Cardiac muscle cell (in vitro differentiated cells and primary cell): ENCODE data around the gene DCUN1D1. TPM values are rescaled to one million over a fixed set of nuclear protein-coding genes. Genes with fewer than 3 reads are reported as not detected.

Source experiments
- DNase-seq, 2 donors: peaks; one replicate each; pipeline versions ENCODE4 v3.0.0 to v3.0.0-alpha.2; 2010 to 2017; ENCODE audit warnings: low read depth in 1 of 2, low spot score in 1 of 2
- H3K27ac ChIP-seq: fragments of 200-600 bp; sonication (generic); 2 replicates; pipeline ENCODE4 v1.5.1; 2016
- H3K27me3 ChIP-seq: fragments of 200-600 bp; sonication (generic); 2 replicates; pipeline ENCODE4 v1.6.0; 2016; ENCODE audit warnings: control low read depth
- H3K36me3 ChIP-seq: fragments of 200-600 bp; sonication (generic); 2 replicates; pipeline ENCODE4 v1.5.1; 2016; ENCODE audit warnings: control low read depth
- H3K4me1 ChIP-seq: fragments of 200-600 bp; sonication (generic); 2 replicates; pipeline ENCODE4 v1.8.1; 2017; ENCODE audit warnings: low read depth, mild to moderate bottlenecking, mixed run types
- H3K4me3 ChIP-seq: fragments of 200-600 bp; sonication (generic); 2 replicates; pipeline ENCODE4 v1.5.1; 2016; ENCODE audit warnings: mild to moderate bottlenecking
- H3K9me3 ChIP-seq: fragments of 200-600 bp; sonication (generic); 2 replicates; pipeline ENCODE4 v1.5.1; 2017; ENCODE audit warnings: low read depth, mild to moderate bottlenecking, control low read depth
- polyA plus RNA-seq: library from polyadenylated mRNA; unstranded; fragments of >200 nt; fragmentation: Nextera tagmentation; extraction: Ambion mirVana; gene quantifications from 2 replicates; pipeline ENCODE4 v1.2.1, GENCODE V29; 2016
- total RNA-seq: library from RNA; depleted of rRNA; stranded (reverse); fragments of >200 nt; gene quantifications from 2 replicates; pipeline ENCODE4 v1.2.3, GENCODE V29; 2016
- TF ChIP-seq, protein P1 (sequence below): IDR thresholded peaks from 2 replicates; pipeline ENCODE4 v1.5.1; 2012; ENCODE audit warnings: low read depth, mild to moderate bottlenecking, low read length

DCUN1D1 gene
- total and polyA plus RNA-seq, 2 experiments from 2014 or later = 28.4 to 31.1 TPM

DNA sequence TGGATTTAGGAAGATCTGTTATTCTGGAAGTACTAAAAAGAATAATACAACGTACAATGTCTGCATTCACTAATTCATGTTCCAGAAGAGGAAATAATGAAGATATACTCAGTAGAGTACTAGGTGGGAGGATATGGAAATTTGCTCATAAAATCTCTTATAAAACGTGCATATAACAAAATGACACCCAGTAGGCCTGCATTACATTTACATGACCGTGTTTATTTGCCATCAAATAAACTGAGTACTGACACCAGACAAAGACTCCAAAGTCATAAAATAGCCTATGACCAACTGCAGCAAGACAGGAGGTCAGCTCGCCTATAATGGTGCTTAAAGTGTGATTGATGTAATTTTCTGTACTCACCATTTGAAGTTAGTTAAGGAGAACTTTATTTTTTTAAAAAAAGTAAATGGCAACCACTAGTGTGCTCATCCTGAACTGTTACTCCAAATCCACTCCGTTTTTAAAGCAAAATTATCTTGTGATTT, 60.4 kb downstream of the DCUN1D1 start:
- H3K4me1 ChIP-seq = peaks cover 12% of the 10 kb centered on the region
- no peaks in the 10 kb centered on the region for H3K9me3 ChIP-seq
- no peak for DNase-seq
- TF ChIP-seq, protein P1, sequence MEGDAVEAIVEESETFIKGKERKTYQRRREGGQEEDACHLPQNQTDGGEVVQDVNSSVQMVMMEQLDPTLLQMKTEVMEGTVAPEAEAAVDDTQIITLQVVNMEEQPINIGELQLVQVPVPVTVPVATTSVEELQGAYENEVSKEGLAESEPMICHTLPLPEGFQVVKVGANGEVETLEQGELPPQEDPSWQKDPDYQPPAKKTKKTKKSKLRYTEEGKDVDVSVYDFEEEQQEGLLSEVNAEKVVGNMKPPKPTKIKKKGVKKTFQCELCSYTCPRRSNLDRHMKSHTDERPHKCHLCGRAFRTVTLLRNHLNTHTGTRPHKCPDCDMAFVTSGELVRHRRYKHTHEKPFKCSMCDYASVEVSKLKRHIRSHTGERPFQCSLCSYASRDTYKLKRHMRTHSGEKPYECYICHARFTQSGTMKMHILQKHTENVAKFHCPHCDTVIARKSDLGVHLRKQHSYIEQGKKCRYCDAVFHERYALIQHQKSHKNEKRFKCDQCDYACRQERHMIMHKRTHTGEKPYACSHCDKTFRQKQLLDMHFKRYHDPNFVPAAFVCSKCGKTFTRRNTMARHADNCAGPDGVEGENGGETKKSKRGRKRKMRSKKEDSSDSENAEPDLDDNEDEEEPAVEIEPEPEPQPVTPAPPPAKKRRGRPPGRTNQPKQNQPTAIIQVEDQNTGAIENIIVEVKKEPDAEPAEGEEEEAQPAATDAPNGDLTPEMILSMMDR = no peak
- H3K27ac ChIP-seq = peak overlapping the region; percentile 72
- peaks cover under 1% of the 10 kb centered on the region for H3K36me3 ChIP-seq
- H3K27me3 ChIP-seq = no peaks in the 10 kb centered on the region
- H3K4me3 ChIP-seq = no peak overlapping the region

DNA sequence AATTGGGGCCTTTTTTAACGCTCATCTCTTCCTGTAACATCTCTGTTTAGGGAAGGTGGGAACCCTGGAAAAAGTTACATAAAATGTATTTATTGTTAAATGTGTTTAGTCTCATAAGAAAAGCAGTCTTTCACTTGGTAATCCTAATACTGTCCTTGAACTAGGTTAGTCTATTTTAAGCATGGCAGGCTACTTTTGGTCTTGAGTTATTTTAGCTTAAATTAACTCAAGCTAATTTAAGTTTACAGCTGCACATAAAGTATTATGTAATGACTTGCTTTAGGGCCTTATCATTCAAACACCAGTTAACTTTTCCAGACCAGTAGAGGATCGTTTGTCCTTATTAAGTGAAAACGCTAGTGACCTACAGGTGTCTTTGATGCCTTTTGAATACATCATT, 63.2 kb downstream of the DCUN1D1 start:
- Histone ChIP-seq H3K27me3 (no peaks in the 10 kb centered on the region), H3K4me1 (peaks cover 12% of the 10 kb centered on the region), H3K9me3 (no peaks in the 10 kb centered on the region), H3K27ac (peak overlapping the region; percentile 1), H3K4me3 (no peak overlapping the region), H3K36me3 (peaks cover 6% of the 10 kb centered on the region)
- DNase-seq = no peak
- TF ChIP-seq, protein P1 = no peak

DNA sequence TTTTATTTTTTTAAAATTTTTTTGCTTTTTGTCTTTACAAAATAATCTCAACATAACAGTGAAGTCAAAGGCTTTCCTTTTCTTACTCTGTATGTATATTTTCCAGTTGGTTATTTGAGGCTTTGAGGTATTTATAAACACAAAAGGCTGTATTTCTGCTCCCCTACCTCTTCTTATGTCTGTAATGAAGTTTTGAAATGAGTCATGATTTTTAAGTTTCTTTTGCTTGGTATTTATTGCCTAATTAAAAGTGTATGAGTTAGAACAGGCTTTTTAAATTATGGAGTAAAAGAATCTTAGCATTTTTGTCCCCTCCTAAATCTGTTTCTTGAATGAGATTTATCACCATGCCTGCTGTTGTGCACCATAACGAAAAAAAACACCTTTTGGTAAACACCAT, 66.0 kb downstream of the DCUN1D1 start:
- Histone ChIP-seq H3K4me3 (no peak overlapping the region), H3K27ac (no peak overlapping the region), H3K4me1 (peaks cover 12% of the 10 kb centered on the region), H3K27me3 (no peaks in the 10 kb centered on the region), H3K36me3 (peaks cover 6% of the 10 kb centered on the region), H3K9me3 (no peaks in the 10 kb centered on the region)
- TF ChIP-seq, protein P1 = no peak
- no peak for DNase-seq

DNA sequence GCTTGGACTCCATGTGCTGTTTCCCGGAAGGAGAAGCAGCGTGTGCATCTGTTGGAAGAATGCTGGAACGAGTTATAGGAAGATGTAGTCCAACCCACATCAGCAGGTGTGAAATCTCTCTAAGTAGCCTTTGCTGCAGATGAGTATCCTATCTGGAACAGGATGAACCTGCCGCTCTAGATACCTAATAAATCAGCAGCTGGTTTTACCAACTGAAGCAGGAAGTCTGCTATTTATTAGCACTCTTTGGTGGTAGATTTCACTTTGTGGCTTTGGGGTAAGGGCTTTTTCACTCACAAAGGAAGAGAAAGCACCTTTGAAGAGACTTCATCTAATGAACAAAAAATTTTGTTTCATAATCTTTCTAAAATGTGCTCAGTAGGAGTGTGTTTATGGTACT, 66.4 kb downstream of the DCUN1D1 start:
- Histone ChIP-seq H3K9me3 (no peaks in the 10 kb centered on the region), H3K27me3 (no peaks in the 10 kb centered on the region), H3K27ac (no peak overlapping the region), H3K36me3 (peaks cover 6% of the 10 kb centered on the region), H3K4me1 (peaks cover 12% of the 10 kb centered on the region), H3K4me3 (no peak overlapping the region)
- TF ChIP-seq, protein P1 = no peak
- no peak for DNase-seq

DNA sequence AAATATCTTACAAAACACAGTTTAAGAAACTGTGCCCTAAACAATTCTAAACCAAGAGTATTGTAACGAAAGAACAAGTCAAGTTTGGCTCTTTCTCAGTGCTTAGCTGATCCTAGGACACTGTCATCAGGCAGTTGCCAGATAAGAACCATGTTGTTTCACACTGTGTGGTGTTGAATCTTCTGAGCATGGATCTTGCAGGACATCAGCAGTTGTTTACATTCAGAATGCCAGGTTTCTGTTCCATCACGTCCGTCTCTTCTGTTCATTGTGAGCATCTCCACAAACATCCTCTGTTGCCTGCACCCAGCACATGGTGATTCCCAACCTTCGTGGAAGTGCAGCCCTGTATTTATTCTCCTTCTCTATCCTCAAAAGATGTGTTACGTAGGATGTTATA, 67.9 kb downstream of the DCUN1D1 start:
- Histone ChIP-seq H3K4me3 (no peak overlapping the region), H3K9me3 (no peaks in the 10 kb centered on the region), H3K27me3 (no peaks in the 10 kb centered on the region), H3K4me1 (peaks cover 12% of the 10 kb centered on the region), H3K36me3 (peaks cover 6% of the 10 kb centered on the region), H3K27ac (no peak overlapping the region)
- TF ChIP-seq, protein P1 = no peak
- peak in 1 of 2 donors; percentile 6 for DNase-seq

DNA sequence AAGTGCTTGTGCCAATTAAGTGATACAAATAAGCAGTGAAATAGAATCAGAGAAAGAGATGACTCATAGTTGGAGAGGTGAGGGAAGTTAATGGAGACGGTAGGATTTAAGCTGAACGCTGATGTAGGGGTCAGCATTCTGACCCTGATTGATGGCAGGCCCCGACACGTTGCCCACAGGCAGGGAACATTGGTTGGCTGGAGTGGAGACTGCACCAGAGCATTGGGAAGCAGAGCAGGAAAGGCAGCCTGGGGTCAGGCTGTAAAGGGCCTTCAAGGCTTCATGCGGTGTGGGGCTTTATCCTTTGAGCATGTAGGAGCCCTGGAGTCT, 68.6 kb downstream of the DCUN1D1 start:
- Histone ChIP-seq H3K27ac (no peak overlapping the region), H3K36me3 (peaks cover 6% of the 10 kb centered on the region), H3K4me1 (peaks cover 5% of the 10 kb centered on the region), H3K9me3 (no peaks in the 10 kb centered on the region), H3K4me3 (no peak overlapping the region), H3K27me3 (no peaks in the 10 kb centered on the region)
- DNase-seq = no peak
- TF ChIP-seq, protein P1 = no peak
